ENCODE data around the gene PCDH9.

Gene PCDH9

DNA sequence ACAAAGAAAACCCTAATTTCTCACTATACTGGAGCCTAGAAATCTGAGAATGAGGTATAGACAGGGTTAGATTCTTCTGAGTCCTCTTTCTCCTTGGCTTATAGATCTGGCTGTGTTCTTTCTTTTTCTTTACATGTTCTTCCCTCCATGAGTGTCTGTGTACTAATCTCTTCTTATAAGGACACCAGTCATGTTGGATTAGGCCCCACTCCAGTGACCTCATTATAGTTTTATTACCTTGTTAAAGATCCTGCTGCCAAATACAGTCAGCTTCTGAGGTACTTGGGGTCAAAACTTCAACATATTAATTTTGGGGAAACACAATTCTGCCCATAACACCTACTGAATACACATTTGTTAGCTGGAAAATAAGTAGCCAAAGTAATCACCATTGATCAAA is 302.6 kb downstream of the PCDH9 start:
- peak overlapping the region; percentile 1; the same call in 1 of the 2 replicates for H2AFZ ChIP-seq (ENCODE audit: low read length)
- H3F3A ChIP-seq (ENCODE audit: insufficient read depth, low read length) = no peaks in the 10 kb centered on the region
- H4K20me1 ChIP-seq (ENCODE audit: insufficient read depth, low read length) = no peaks in the 10 kb centered on the region
- no peaks in the 10 kb centered on the region; the same call in 1 of the 2 replicates for H3K9me3 ChIP-seq (ENCODE audit: low read length)
- H3K4me1 ChIP-seq (ENCODE audit: insufficient read depth, low read length, severe bottlenecking) = peaks cover 56% of the 10 kb centered on the region
- H3K27ac ChIP-seq (ENCODE audit: low read depth, low read length, poor library complexity, severe bottlenecking) = peak overlapping the region; percentile 54
- no peak overlapping the region for H3K4me2 ChIP-seq (ENCODE audit: low read length)
- no peaks in the 10 kb centered on the region for H3K36me3 ChIP-seq (ENCODE audit: insufficient read depth, low read length)
- no peaks in the 10 kb centered on the region for H3K9me2 ChIP-seq (ENCODE audit: low read depth, low read length)
- H3K27me3 ChIP-seq (ENCODE audit: insufficient read depth, low read length) = no peaks in the 10 kb centered on the region
- no peak overlapping the region for H3K4me3 ChIP-seq (ENCODE audit: low read depth, low read length, poor library complexity, severe bottlenecking)
- TF ChIP-seq EZH2 (IDR thresholded peaks at IDR 0.05; ENCODE audit: borderline replicate concordance, low read length) = no peak
- no peak overlapping the region for H3K9ac ChIP-seq (ENCODE audit: low read length)
- H3K79me2 ChIP-seq (ENCODE audit: insufficient read depth, low read length) = no peaks in the 10 kb centered on the region

DNA sequence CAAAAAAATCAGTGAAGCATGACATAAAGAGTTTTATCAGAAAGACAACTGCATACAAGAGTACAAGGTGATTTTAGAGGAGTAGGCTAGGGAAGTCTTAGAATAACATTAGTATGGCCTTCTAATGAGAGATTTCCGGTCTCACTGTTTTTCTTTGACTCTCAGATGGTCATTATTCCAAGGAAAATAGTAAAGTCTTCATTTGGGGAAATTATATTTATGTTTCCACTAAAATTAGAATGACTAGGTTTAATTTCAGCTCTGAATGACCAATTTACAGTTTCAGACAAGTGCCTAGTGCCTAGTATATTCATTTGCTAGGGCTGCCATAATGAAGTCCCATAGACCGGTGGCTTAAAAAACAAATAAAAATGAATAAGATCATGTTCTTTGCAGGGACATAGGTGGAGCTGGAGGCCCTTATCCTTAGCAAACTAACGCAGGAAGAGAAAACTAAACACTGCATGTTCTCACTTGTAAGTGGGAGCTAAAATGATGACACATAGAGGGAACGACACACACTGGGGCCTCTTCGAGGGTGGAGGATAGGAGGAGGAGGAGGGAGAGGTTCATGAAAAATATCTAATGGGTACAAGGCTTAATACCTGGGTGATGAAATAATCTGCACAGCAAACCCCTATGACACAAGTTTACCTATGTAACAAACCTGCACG is 303.1 kb downstream of the PCDH9 start:
- Histone ChIP-seq H3K9me2 (ENCODE audit: low read depth, low read length) (no peaks in the 10 kb centered on the region), H4K20me1 (ENCODE audit: insufficient read depth, low read length) (no peaks in the 10 kb centered on the region), H3K4me2 (ENCODE audit: low read length) (peak overlapping the region; percentile 7), H3K9me3 (ENCODE audit: low read length) (no peaks in the 10 kb centered on the region; the same call in 1 of the 2 replicates), H2AFZ (ENCODE audit: low read length) (peak overlapping the region; percentile 9), H3K79me2 (ENCODE audit: insufficient read depth, low read length) (no peaks in the 10 kb centered on the region), H3K9ac (ENCODE audit: low read length) (no peak overlapping the region; the same call in 1 of the 2 replicates), H3K36me3 (ENCODE audit: insufficient read depth, low read length) (no peaks in the 10 kb centered on the region), H3K4me1 (ENCODE audit: insufficient read depth, low read length, severe bottlenecking) (peaks cover 52% of the 10 kb centered on the region), H3K4me3 (ENCODE audit: low read depth, low read length, poor library complexity, severe bottlenecking) (no peak overlapping the region), H3K27ac (ENCODE audit: low read depth, low read length, poor library complexity, severe bottlenecking) (peak overlapping the region; percentile 54), H3K27me3 (ENCODE audit: insufficient read depth, low read length) (no peaks in the 10 kb centered on the region), H3F3A (ENCODE audit: insufficient read depth, low read length) (no peaks in the 10 kb centered on the region)
- TF ChIP-seq, protein P1, sequence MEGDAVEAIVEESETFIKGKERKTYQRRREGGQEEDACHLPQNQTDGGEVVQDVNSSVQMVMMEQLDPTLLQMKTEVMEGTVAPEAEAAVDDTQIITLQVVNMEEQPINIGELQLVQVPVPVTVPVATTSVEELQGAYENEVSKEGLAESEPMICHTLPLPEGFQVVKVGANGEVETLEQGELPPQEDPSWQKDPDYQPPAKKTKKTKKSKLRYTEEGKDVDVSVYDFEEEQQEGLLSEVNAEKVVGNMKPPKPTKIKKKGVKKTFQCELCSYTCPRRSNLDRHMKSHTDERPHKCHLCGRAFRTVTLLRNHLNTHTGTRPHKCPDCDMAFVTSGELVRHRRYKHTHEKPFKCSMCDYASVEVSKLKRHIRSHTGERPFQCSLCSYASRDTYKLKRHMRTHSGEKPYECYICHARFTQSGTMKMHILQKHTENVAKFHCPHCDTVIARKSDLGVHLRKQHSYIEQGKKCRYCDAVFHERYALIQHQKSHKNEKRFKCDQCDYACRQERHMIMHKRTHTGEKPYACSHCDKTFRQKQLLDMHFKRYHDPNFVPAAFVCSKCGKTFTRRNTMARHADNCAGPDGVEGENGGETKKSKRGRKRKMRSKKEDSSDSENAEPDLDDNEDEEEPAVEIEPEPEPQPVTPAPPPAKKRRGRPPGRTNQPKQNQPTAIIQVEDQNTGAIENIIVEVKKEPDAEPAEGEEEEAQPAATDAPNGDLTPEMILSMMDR (IDR thresholded peaks at IDR 0.05; ENCODE audit: low read length) = no peak
- no peak for TF ChIP-seq EZH2 (IDR thresholded peaks at IDR 0.05; ENCODE audit: borderline replicate concordance, low read length)

DNA sequence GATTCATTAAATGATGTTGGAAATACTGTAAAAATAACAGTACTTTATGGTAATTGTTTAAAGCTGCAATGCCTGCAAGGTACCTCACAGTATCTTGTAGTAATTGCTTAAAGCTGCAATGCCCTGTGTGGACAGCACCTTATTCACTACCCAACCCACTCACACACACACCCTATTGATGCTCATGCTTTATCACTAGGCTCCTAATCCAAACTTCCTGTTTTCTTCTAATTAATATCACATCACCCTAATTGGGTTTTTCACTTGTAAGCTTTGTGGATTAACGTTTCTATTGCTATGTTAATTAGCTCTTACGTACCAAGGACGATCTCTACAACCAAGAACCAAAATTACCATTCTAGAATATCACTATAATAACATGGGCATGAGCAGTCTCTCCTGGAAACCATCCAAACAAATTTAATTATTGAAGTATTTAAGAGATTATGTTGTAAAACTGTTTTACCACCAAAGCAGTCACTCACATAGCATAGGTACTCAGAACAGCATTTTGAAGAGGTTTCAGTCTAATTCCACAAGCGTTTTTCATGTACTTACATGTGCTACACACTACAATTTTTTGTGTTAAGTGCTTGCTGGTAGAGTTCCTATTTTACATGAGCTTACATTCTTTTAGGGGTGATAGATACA is 303.8 kb downstream of the PCDH9 start:
- TF ChIP-seq, protein P1 (IDR thresholded peaks at IDR 0.05; ENCODE audit: low read length) = no peak
- TF ChIP-seq EZH2 (IDR thresholded peaks at IDR 0.05; ENCODE audit: borderline replicate concordance, low read length) = no peak
- no peak overlapping the region for H3K4me3 ChIP-seq (ENCODE audit: low read depth, low read length, poor library complexity, severe bottlenecking)
- no peaks in the 10 kb centered on the region for H3K36me3 ChIP-seq (ENCODE audit: insufficient read depth, low read length)
- H3K79me2 ChIP-seq (ENCODE audit: insufficient read depth, low read length) = no peaks in the 10 kb centered on the region
- no peaks in the 10 kb centered on the region for H4K20me1 ChIP-seq (ENCODE audit: insufficient read depth, low read length)
- H3K4me1 ChIP-seq (ENCODE audit: insufficient read depth, low read length, severe bottlenecking) = peaks cover 45% of the 10 kb centered on the region
- peak overlapping the region; percentile 54 for H3K27ac ChIP-seq (ENCODE audit: low read depth, low read length, poor library complexity, severe bottlenecking)
- H3K9me2 ChIP-seq (ENCODE audit: low read depth, low read length) = no peaks in the 10 kb centered on the region
- no peaks in the 10 kb centered on the region for H3K27me3 ChIP-seq (ENCODE audit: insufficient read depth, low read length)
- H3F3A ChIP-seq (ENCODE audit: insufficient read depth, low read length) = no peaks in the 10 kb centered on the region
- H3K9me3 ChIP-seq (ENCODE audit: low read length) = peaks cover 3% of the 10 kb centered on the region; the same call in 1 of the 2 replicates
- peak overlapping the region; percentile 9 for H2AFZ ChIP-seq (ENCODE audit: low read length)
- peak overlapping the region; percentile 7 for H3K4me2 ChIP-seq (ENCODE audit: low read length)
- H3K9ac ChIP-seq (ENCODE audit: low read length) = no peak overlapping the region; the same call in 1 of the 2 replicates

Measured in OCI-LY1 (cell line).